ENCODE data around the gene SLC1A2.

DNA sequence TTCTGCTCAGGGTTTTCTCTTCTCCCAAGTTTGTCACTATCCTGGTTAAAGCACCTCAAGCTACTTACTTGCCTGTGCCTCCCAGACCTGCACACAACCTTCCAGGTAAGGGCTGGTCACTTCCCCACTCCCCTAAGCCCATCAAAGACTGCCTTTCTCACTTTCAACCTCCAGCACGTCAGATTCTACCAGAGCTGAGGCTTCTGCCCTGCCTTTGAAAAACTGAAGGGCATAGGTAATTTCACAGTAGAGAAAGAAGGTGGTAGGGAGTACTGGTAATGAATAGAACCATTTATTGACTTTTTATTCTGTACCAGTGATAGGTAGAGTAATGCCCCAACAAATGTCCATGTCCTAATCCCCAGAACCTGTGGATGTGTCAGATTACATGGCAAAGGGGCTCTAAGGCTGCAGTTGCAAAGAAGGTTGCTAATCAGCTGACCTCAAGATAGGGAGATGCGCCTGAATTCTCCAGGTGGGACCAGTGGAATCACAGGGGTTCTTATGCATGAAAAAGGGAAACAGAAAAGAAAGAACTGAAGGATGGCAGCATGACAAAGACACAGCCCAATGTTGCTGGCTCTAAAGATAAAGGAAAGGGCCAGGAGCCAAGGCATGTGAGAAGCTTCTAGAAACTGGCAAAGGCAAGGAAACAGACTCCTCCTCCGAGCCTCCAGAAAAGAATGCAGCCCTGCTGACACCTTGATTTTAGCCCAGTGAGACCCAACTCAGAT, 89.0 kb downstream of the SLC1A2 start:
- TF ChIP-seq, protein P1, sequence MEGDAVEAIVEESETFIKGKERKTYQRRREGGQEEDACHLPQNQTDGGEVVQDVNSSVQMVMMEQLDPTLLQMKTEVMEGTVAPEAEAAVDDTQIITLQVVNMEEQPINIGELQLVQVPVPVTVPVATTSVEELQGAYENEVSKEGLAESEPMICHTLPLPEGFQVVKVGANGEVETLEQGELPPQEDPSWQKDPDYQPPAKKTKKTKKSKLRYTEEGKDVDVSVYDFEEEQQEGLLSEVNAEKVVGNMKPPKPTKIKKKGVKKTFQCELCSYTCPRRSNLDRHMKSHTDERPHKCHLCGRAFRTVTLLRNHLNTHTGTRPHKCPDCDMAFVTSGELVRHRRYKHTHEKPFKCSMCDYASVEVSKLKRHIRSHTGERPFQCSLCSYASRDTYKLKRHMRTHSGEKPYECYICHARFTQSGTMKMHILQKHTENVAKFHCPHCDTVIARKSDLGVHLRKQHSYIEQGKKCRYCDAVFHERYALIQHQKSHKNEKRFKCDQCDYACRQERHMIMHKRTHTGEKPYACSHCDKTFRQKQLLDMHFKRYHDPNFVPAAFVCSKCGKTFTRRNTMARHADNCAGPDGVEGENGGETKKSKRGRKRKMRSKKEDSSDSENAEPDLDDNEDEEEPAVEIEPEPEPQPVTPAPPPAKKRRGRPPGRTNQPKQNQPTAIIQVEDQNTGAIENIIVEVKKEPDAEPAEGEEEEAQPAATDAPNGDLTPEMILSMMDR (IDR thresholded peaks at IDR 0.05) = no peak
- TF ChIP-seq POLR2A (IDR thresholded peaks at IDR 0.05) (no peak), EP300 (IDR thresholded peaks at IDR 0.05) (no peak)
